Keratinocyte (primary cell): ENCODE results near the gene GAGE10.

Experiments used
- CTCF ChIP-seq, 3 experiments: IDR thresholded peaks in 1 of 3; conservative IDR thresholded peaks in 1 of 3; optimal IDR thresholded peaks in 1 of 3; 2 replicates in 2 of 3; 3 replicates in 1 of 3; pipeline versions ENCODE3 to v1.5.1; 2011; ENCODE audit warnings: low read length in 3 of 3, mild to moderate bottlenecking in 3 of 3, moderate library complexity in 2 of 3, control low read depth in 1 of 3, inconsistent platforms in 1 of 3; ENCODE audit not compliant: insufficient read depth in 2 of 3; ENCODE audit errors: extremely low read depth in 1 of 3
- EZH2 ChIP-seq: IDR thresholded peaks from one replicate; pipeline ENCODE4 v1.6.1; 2012; ENCODE audit warnings: inconsistent platforms, mild to moderate bottlenecking, low read length, moderate library complexity

- TF ChIP-seq CTCF (optimal IDR thresholded peaks at IDR 0.05 in 1 of 3, IDR thresholded peaks at IDR 0.05 in 1 of 3, conservative IDR thresholded peaks at IDR 0.05 in 1 of 3; ENCODE audit: extremely low read depth in 1 of 3, insufficient read depth in 2 of 3, low read length in 3 of 3) = no peak
- no peak for TF ChIP-seq EZH2
Measured at GRCh38 chrX:49300703-49301102, 2.7 kb upstream of the GAGE10 start.
